ENCODE measurements around the gene TCFL5. TPM values are rescaled to one million over a fixed set of nuclear protein-coding genes. Genes with fewer than 3 reads are reported as not detected.

Gene TCFL5
- total RNA-seq, 1 experiment from 2014 or later = 20.4 TPM

- TF ChIP-seq ZBTB43 (CRISPR knock-in tag; IDR thresholded peaks at IDR 0.05) (no peak), JAZF1 (CRISPR knock-in tag; IDR thresholded peaks at IDR 0.05) (no peak), MAX (CRISPR knock-in tag; IDR thresholded peaks at IDR 0.05) (no peak), FOXP1 (CRISPR knock-in tag; IDR thresholded peaks at IDR 0.05; ENCODE audit: borderline replicate concordance) (no peak), RORB (CRISPR knock-in tag; IDR thresholded peaks at IDR 0.05) (no peak), PRRX2 (CRISPR knock-in tag; IDR thresholded peaks at IDR 0.05) (no peak), SP1 (CRISPR knock-in tag; conservative IDR thresholded peaks at IDR 0.05) (no peak), TCF7 (CRISPR knock-in tag; IDR thresholded peaks at IDR 0.05; ENCODE audit: low read depth) (no peak)
- TF ChIP-seq, protein P1, sequence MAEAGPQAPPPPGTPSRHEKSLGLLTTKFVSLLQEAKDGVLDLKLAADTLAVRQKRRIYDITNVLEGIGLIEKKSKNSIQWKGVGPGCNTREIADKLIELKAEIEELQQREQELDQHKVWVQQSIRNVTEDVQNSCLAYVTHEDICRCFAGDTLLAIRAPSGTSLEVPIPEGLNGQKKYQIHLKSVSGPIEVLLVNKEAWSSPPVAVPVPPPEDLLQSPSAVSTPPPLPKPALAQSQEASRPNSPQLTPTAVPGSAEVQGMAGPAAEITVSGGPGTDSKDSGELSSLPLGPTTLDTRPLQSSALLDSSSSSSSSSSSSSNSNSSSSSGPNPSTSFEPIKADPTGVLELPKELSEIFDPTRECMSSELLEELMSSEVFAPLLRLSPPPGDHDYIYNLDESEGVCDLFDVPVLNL (CRISPR knock-in tag; IDR thresholded peaks at IDR 0.05; ENCODE audit: borderline replicate concordance, low read depth) = no peak
Measured at GRCh38 chr20:62858058-62858830, 3.4 kb downstream of the TCFL5 start (continued).

DNA sequence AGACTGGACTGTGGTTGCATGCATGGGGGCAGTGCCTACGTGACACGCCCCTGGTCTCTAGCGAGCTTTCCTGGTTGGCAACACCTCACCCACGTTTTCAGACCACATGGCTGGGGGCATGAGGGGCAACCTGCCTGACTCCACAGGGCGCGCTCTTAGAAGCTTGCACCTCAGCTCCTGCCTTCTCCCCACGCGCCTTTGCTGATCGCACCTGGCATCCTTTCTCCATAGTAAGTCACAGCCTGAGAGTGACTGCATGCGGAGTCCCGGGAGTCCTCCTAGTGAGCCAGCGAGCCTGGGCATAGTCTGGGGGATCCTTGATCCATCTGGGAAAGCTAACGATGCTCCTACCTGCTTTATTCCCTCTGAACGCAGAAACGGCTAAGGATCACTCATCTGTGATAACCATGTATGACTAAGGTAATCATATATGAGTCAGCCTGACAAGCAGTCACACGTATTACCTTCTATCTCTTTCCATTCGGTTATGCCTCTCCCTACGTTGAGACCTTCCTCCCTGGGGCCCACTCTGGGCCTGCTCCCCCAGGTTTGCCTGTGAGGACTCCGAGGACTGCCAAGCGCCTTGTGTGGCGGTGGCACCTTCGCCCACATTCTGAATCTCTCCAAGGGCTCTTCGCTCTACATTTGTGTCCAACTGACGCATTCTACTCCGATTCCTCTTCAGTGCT is 4.5 kb downstream of the TCFL5 start:
- ATAC-seq (no peak), DNase-seq (ENCODE audit: low spot score) (no peak)
- H3K27me3 Mint-ChIP-seq (ENCODE audit: low read depth) = peaks cover 3% of the 10 kb centered on the region; the same call in 1 of the 2 replicates
- H3K9me3 Mint-ChIP-seq = no peaks in the 10 kb centered on the region
- TF ChIP-seq NR3C1 (CRISPR knock-in tag; conservative IDR thresholded peaks at IDR 0.05; ENCODE audit: low read depth) (no peak), FOXJ3 (CRISPR knock-in tag; IDR thresholded peaks at IDR 0.05; ENCODE audit: borderline replicate concordance) (no peak)
- TF ChIP-seq, protein P2, sequence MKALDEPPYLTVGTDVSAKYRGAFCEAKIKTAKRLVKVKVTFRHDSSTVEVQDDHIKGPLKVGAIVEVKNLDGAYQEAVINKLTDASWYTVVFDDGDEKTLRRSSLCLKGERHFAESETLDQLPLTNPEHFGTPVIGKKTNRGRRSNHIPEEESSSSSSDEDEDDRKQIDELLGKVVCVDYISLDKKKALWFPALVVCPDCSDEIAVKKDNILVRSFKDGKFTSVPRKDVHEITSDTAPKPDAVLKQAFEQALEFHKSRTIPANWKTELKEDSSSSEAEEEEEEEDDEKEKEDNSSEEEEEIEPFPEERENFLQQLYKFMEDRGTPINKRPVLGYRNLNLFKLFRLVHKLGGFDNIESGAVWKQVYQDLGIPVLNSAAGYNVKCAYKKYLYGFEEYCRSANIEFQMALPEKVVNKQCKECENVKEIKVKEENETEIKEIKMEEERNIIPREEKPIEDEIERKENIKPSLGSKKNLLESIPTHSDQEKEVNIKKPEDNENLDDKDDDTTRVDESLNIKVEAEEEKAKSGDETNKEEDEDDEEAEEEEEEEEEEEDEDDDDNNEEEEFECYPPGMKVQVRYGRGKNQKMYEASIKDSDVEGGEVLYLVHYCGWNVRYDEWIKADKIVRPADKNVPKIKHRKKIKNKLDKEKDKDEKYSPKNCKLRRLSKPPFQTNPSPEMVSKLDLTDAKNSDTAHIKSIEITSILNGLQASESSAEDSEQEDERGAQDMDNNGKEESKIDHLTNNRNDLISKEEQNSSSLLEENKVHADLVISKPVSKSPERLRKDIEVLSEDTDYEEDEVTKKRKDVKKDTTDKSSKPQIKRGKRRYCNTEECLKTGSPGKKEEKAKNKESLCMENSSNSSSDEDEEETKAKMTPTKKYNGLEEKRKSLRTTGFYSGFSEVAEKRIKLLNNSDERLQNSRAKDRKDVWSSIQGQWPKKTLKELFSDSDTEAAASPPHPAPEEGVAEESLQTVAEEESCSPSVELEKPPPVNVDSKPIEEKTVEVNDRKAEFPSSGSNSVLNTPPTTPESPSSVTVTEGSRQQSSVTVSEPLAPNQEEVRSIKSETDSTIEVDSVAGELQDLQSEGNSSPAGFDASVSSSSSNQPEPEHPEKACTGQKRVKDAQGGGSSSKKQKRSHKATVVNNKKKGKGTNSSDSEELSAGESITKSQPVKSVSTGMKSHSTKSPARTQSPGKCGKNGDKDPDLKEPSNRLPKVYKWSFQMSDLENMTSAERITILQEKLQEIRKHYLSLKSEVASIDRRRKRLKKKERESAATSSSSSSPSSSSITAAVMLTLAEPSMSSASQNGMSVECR (CRISPR knock-in tag; IDR thresholded peaks at IDR 0.05; ENCODE audit: borderline replicate concordance) = no peak
- TF ChIP-seq, protein P3, sequence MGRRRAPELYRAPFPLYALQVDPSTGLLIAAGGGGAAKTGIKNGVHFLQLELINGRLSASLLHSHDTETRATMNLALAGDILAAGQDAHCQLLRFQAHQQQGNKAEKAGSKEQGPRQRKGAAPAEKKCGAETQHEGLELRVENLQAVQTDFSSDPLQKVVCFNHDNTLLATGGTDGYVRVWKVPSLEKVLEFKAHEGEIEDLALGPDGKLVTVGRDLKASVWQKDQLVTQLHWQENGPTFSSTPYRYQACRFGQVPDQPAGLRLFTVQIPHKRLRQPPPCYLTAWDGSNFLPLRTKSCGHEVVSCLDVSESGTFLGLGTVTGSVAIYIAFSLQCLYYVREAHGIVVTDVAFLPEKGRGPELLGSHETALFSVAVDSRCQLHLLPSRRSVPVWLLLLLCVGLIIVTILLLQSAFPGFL (CRISPR knock-in tag; IDR thresholded peaks at IDR 0.05; ENCODE audit: borderline replicate concordance) = no peak
- TF ChIP-seq, protein P4, sequence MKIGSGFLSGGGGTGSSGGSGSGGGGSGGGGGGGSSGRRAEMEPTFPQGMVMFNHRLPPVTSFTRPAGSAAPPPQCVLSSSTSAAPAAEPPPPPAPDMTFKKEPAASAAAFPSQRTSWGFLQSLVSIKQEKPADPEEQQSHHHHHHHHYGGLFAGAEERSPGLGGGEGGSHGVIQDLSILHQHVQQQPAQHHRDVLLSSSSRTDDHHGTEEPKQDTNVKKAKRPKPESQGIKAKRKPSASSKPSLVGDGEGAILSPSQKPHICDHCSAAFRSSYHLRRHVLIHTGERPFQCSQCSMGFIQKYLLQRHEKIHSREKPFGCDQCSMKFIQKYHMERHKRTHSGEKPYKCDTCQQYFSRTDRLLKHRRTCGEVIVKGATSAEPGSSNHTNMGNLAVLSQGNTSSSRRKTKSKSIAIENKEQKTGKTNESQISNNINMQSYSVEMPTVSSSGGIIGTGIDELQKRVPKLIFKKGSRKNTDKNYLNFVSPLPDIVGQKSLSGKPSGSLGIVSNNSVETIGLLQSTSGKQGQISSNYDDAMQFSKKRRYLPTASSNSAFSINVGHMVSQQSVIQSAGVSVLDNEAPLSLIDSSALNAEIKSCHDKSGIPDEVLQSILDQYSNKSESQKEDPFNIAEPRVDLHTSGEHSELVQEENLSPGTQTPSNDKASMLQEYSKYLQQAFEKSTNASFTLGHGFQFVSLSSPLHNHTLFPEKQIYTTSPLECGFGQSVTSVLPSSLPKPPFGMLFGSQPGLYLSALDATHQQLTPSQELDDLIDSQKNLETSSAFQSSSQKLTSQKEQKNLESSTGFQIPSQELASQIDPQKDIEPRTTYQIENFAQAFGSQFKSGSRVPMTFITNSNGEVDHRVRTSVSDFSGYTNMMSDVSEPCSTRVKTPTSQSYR (CRISPR knock-in tag; IDR thresholded peaks at IDR 0.05) = no peak
- peak overlapping the region; percentile 41; the same call in 1 of the 2 replicates for H3K27ac Mint-ChIP-seq
- ChIA-PET POLR2A (no interaction called here), CTCF (no interaction called here)
- peaks cover 39% of the 10 kb centered on the region for H3K36me3 Mint-ChIP-seq
- peaks cover 20% of the 10 kb centered on the region for H3K4me1 Mint-ChIP-seq
- H3K4me3 Mint-ChIP-seq = no peak overlapping the region

Data from WTC11 (cell line).